Right renal cortex interstitium (tissue), 3 donors: ENCODE data around the gene LRFN2. TPM values are rescaled to one million over a fixed set of nuclear protein-coding genes. Genes with fewer than 3 reads are reported as not detected.

Experiments
- DNase-seq, 3 donors: peaks; one replicate each; pipeline ENCODE4 v3.0.0-alpha.2; 2013; ENCODE audit warnings: low read depth in 3 of 3, low spot score in 2 of 3
- polyA plus RNA-seq, 3 donors: library from polyadenylated mRNA; unstranded; fragments of 120-200 nt; gene quantifications; one replicate each; pipeline ENCODE4 v1.2.1, GENCODE V29; 2013; ENCODE audit not compliant: insufficient read length in 3 of 3

The LRFN2 gene
- polyA plus RNA-seq, 3 donors = 1.0 to 1.2 (median 1.1) TPM

GRCh38 chr6:40550202-40551101 lies 36.7 kb downstream of the LRFN2 start:
- DNase-seq = no peak

GRCh38 chr6:40545954-40546353 lies 41.2 kb downstream of the LRFN2 start:
- DNase-seq = no peak

- no peak for DNase-seq
Observed at GRCh38 chr6:40543776-40544175, 43.4 kb downstream of the LRFN2 start.

GRCh38 chr6:40543146-40543545 lies 44.0 kb downstream of the LRFN2 start:
- no peak for DNase-seq

- no peak for DNase-seq
Observed at GRCh38 chr6:40542175-40542764, 44.9 kb downstream of the LRFN2 start.

- DNase-seq = no peak
Observed at GRCh38 chr6:40541556-40542174, 45.5 kb downstream of the LRFN2 start.

- DNase-seq = no peak
Observed at GRCh38 chr6:40540790-40541189, 46.4 kb downstream of the LRFN2 start.

GRCh38 chr6:40539853-40540252 lies 47.3 kb downstream of the LRFN2 start:
- no peak for DNase-seq

- DNase-seq = no peak
Observed at GRCh38 chr6:40538556-40538955, 48.6 kb downstream of the LRFN2 start.

- DNase-seq = no peak
Observed at GRCh38 chr6:40537446-40537845, 49.7 kb downstream of the LRFN2 start.

- DNase-seq = no peak
Observed at GRCh38 chr6:40536442-40536841, 50.7 kb downstream of the LRFN2 start.

- no peak for DNase-seq
Observed at GRCh38 chr6:40535819-40536380, 51.3 kb downstream of the LRFN2 start.

GRCh38 chr6:40535110-40535818 lies 51.9 kb downstream of the LRFN2 start:
- no peak for DNase-seq

- DNase-seq = no peak
Observed at GRCh38 chr6:40532349-40533000, 54.7 kb downstream of the LRFN2 start.

- DNase-seq = no peak
Observed at GRCh38 chr6:40529919-40530318, 57.2 kb downstream of the LRFN2 start.

GRCh38 chr6:40529040-40529439 lies 58.1 kb downstream of the LRFN2 start:
- no peak for DNase-seq

- DNase-seq = no peak
Observed at GRCh38 chr6:40528051-40528450, 59.1 kb downstream of the LRFN2 start.

- no peak for DNase-seq
Observed at GRCh38 chr6:40526036-40526435, 61.1 kb downstream of the LRFN2 start.

GRCh38 chr6:40524797-40525585 lies 62.2 kb downstream of the LRFN2 start:
- no peak for DNase-seq
